ENCODE measurements around the gene ARHGAP19.

ARHGAP19 gene

DNA sequence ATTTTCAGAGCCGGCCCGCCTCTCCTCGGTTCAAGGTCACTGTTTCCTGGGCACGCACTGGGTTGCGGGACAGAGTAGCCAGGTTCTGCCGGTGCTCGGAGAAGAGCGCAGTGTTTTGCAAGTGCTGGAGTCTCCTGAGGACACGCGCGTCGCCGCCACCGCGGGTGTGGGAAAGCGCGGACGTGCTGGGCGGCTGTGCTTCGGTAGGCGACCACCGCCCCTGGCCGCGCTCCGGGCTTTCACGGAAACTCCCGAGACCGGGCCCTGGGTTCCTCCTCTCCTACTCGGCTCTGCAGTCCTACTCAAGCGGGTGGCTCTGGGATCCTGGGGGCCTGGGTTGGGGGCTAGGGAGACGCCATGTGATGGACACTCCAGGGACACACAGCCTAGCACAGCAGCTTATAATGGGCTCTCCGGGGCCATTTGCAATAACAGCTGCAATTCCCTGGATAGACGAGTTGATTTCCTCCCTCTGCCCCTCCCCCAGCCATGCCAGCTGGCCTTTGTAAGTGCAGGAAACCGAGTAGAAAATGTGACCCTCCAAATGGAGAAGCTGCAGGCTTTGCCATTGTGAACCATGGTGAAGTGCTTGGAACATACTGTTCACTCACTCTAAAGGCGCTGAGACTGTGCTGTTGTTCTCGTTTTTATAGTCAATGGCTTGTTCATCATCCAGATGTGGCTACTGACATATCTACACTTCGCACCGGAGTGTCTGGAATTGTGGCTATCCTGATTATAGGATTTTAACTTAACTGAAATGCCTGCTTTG lies 28.8 kb upstream of the ARHGAP19 start:
- TF ChIP-seq, protein P1, sequence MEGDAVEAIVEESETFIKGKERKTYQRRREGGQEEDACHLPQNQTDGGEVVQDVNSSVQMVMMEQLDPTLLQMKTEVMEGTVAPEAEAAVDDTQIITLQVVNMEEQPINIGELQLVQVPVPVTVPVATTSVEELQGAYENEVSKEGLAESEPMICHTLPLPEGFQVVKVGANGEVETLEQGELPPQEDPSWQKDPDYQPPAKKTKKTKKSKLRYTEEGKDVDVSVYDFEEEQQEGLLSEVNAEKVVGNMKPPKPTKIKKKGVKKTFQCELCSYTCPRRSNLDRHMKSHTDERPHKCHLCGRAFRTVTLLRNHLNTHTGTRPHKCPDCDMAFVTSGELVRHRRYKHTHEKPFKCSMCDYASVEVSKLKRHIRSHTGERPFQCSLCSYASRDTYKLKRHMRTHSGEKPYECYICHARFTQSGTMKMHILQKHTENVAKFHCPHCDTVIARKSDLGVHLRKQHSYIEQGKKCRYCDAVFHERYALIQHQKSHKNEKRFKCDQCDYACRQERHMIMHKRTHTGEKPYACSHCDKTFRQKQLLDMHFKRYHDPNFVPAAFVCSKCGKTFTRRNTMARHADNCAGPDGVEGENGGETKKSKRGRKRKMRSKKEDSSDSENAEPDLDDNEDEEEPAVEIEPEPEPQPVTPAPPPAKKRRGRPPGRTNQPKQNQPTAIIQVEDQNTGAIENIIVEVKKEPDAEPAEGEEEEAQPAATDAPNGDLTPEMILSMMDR (IDR thresholded peaks at IDR 0.05; ENCODE audit: insufficient read depth, low read depth, low read length, missing control alignments), result no peak
- no peak overlapping the region for H3K4me3 ChIP-seq (ENCODE audit: low read length)
- no peak for DNase-seq (ENCODE audit: low read depth)

DNA sequence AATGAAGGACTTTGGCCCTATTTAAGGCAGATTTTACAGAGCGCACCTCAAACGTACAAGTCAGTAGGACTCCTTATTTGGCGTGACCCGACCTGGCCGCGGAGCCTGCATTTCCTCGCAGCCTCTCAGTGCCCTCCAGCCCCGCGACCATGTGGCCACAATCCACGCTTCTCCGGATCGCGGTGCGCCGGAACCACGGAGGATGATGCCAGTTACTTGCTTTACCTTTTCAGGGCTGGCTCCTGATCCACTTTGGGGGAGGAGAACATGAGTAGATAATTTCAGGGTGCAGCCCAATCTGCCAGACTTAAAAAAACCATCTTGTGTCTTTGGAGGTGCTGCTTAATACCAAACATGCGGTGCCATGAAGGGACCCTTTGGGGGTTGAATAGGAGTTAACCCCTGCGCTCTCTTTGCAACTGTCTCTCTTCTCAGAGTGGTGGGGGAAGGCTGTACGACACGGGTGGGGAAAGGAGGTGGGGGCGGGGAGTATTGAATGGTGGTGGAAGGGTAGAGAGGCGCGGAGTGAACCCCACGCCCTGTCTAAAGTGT lies 28.1 kb upstream of the ARHGAP19 start:
- H3K4me3 ChIP-seq (ENCODE audit: low read length), result peak overlapping the region; percentile 45
- TF ChIP-seq, protein P1 (IDR thresholded peaks at IDR 0.05; ENCODE audit: insufficient read depth, low read depth, low read length, missing control alignments), result no peak
- no peak for DNase-seq (ENCODE audit: low read depth)

DNA sequence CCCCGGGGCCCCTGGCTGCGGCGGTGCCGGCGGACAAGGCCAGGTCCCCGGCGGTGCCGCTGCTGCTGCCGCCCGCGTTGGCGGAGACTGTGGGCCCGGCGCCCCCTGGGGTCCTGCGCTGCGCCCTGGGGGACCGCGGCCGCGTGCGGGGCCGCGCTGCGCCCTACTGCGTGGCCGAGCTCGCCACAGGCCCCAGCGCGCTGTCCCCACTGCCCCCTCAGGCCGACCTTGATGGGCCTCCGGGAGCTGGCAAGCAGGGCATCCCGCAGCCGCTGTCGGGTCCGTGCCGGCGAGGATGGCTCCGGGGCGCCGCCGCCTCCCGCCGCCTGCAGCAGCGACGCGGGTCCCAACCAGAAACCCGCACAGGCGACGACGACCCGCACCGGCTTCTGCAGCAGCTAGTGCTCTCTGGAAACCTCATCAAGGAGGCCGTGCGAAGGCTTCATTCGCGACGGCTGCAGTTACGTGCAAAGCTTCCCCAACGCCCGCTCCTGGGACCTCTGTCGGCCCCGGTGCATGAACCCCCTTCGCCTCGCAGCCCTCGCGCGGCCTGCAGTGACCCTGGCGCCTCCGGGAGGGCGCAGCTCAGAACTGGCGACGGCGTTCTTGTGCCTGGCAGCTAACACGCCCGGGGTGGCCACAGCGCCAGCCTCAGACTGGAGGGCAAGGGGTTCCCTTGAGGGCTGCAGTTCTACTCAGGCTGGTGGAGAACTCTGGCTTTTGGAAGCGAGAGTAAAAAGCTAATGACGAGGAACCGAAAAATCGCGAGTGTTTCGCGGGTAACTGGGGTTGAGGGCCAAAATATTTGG lies 27.4 kb upstream of the ARHGAP19 start:
- TF ChIP-seq, protein P1 (IDR thresholded peaks at IDR 0.05; ENCODE audit: insufficient read depth, low read depth, low read length, missing control alignments), result no peak
- peak overlapping the region; percentile 69 for H3K4me3 ChIP-seq (ENCODE audit: low read length)
- peak; percentile 32 for DNase-seq (ENCODE audit: low read depth)

DNA sequence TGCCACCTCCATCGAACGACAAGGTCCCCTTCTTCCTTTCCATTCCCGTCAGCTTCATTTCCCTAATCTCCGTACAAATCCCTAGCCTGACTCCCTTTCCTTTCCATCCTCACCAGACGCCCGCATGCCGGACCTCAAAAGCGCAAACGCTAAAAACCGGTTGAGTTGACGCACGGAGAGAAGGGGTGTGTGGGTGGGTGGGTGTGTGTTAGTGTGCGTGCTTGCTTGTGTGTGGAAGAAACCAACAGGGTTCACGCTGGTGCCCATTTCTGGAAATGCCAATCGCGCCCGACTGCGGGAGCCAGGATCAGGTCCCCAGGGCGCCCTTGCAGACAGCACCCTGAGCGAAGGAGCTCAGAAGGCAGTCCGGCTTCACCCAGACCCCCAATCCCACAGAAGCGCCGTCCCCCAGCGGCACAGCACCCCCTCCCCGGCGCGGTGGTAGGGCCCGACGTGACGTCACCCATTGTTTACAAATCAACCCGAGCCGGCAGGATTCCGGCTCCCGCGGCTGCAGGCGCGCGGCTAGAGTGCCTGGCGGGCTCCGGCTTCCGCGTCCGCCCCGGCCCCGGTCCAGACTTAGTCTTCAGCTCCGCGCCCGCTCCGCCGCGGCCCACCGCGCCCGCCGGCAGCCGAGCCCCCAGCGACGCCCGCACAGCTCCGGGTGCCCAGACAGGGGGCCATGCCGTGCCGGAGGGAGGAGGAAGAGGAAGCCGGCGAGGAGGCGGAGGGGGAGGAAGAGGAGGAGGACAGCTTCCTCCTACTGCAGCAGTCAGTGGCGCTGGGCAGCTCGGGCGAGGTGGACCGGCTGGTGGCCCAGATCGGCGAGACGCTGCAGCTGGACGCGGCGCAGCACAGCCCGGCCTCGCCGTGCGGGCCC lies 26.6 kb upstream of the ARHGAP19 start, which contains the start of gene FRAT1:
TSS of gene FRAT1 (plus strand) at position 500 of the 880 bp plus-strand sequence. CDS start at position 683, 183 bp downstream.
- TF ChIP-seq, protein P1 (IDR thresholded peaks at IDR 0.05; ENCODE audit: insufficient read depth, low read depth, low read length, missing control alignments), result no peak
- peak; percentile 92 for DNase-seq (ENCODE audit: low read depth)
- H3K4me3 ChIP-seq (ENCODE audit: low read length), result peak within 1 kb of the TSS; percentile 69

DNA sequence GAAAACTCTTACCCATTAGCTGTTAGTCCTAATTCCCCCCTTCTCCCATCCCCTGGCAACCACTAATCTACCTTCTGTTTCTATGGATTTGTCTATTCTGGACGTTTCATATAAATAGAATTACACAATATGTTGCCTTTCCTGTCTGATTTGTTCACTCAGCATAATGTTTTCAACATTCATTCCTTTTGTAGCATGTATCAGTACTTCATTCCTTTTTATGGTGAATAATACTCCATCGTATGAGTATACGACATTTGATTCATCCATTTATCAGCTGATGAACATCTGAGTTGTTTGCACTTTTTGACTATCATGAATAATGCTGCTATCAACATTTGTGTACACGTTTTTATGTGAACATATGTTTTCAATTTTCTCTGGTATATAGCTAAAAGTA lies 22.2 kb upstream of the ARHGAP19 start:
- peak; percentile 66 for DNase-seq (ENCODE audit: low read depth)
- no peak overlapping the region for H3K4me3 ChIP-seq (ENCODE audit: low read length)
- TF ChIP-seq, protein P1 (IDR thresholded peaks at IDR 0.05; ENCODE audit: insufficient read depth, low read depth, low read length, missing control alignments), result no peak

DNA sequence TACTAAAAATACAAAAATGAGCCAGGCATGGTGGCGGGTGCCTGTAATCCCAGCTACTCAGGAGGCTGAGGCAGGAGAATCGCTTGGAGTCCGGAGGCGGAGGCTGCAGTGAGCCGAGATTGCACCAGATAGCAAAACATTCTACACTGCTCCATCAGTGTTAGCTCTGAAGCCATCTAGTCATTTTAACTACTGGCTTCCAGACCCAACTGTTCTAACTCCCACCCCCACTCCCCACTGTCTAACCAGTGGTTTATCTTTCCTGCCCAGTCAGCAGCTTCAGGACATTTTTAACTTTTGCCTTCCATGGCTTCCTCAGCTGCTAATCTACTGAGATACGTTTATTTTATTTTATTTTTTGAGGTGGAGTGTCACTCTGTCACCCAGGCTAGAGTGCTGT lies 20.5 kb upstream of the ARHGAP19 start:
- DNase-seq (ENCODE audit: low read depth), result no peak
- no peak overlapping the region for H3K4me3 ChIP-seq (ENCODE audit: low read length)
- TF ChIP-seq, protein P1 (IDR thresholded peaks at IDR 0.05; ENCODE audit: insufficient read depth, low read depth, low read length, missing control alignments), result no peak
